OCI-M1 (cell line): Measurements from ENCODE around the gene PLEKHG3.

Source experiments
- DNase-seq: peaks from one replicate; lab custom pipeline; 2025; lab: John Stamatoyannopoulos, UW

PLEKHG3 gene

GRCh38 chr14:64707661-64708060 lies 3.4 kb downstream of the PLEKHG3 start:
- DNase-seq = peak; percentile 23

GRCh38 chr14:64708148-64709004 lies 4.2 kb downstream of the PLEKHG3 start:
- peak; percentile 75 for DNase-seq

- DNase-seq = no peak
Observed at GRCh38 chr14:64709126-64709525, 4.9 kb downstream of the PLEKHG3 start.

GRCh38 chr14:64711039-64711438 lies 6.8 kb downstream of the PLEKHG3 start:
- no peak for DNase-seq

- DNase-seq = no peak
Observed at GRCh38 chr14:64713677-64714076, 9.5 kb downstream of the PLEKHG3 start.

GRCh38 chr14:64714432-64715025 lies 10.3 kb downstream of the PLEKHG3 start:
- no peak for DNase-seq

GRCh38 chr14:64715146-64715627 lies 11.0 kb downstream of the PLEKHG3 start:
- no peak for DNase-seq

- DNase-seq = no peak
Observed at GRCh38 chr14:64715628-64716412, 11.6 kb downstream of the PLEKHG3 start.

GRCh38 chr14:64717870-64718269 lies 13.6 kb downstream of the PLEKHG3 start:
- no peak for DNase-seq

GRCh38 chr14:64718762-64719161 lies 14.5 kb downstream of the PLEKHG3 start:
- no peak for DNase-seq

GRCh38 chr14:64719601-64720000 lies 15.4 kb downstream of the PLEKHG3 start:
- no peak for DNase-seq

GRCh38 chr14:64720131-64720576 lies 15.9 kb downstream of the PLEKHG3 start:
- no peak for DNase-seq

GRCh38 chr14:64721391-64721791 lies 17.2 kb downstream of the PLEKHG3 start:
- DNase-seq = no peak

GRCh38 chr14:64721899-64722298 lies 17.7 kb downstream of the PLEKHG3 start:
- DNase-seq = no peak

- DNase-seq = no peak
Observed at GRCh38 chr14:64722842-64723447, 18.7 kb downstream of the PLEKHG3 start.

GRCh38 chr14:64723691-64724577 lies 19.7 kb downstream of the PLEKHG3 start:
- DNase-seq = no peak

GRCh38 chr14:64724578-64724930 lies 20.3 kb downstream of the PLEKHG3 start:
- DNase-seq = no peak

- DNase-seq = peak; percentile 5
Observed at GRCh38 chr14:64725261-64725815, 21.1 kb downstream of the PLEKHG3 start.

- no peak for DNase-seq
Observed at GRCh38 chr14:64725879-64726584, 21.8 kb downstream of the PLEKHG3 start.

GRCh38 chr14:64726585-64726890 lies 22.3 kb downstream of the PLEKHG3 start:
- no peak for DNase-seq
